Duodenal mucosa (tissue), 2 donors: ENCODE data around the gene PHKA2.

Experiments used
- H3K27ac ChIP-seq: one replicate; pipeline ENCODE4 v1.7.0; 2013; ENCODE audit warnings: low read depth, low read length
- H3K27me3 ChIP-seq, 2 donors: one replicate each; pipeline ENCODE4 v1.7.0; 2013; ENCODE audit warnings: low read length in 2 of 2, control low read depth in 1 of 2; ENCODE audit not compliant: insufficient read depth in 2 of 2, control insufficient read depth in 1 of 2
- H3K36me3 ChIP-seq, 2 donors: one replicate each; pipeline ENCODE4 v1.7.0; 2013; ENCODE audit warnings: low read length in 2 of 2, control low read depth in 1 of 2; ENCODE audit not compliant: insufficient read depth in 2 of 2, control insufficient read depth in 1 of 2
- H3K4me1 ChIP-seq, 2 donors: one replicate each; pipeline ENCODE4 v1.7.0; 2013; ENCODE audit warnings: low read length in 2 of 2, control low read depth in 1 of 2; ENCODE audit not compliant: insufficient read depth in 2 of 2, control insufficient read depth in 1 of 2
- H3K4me3 ChIP-seq, 2 donors: one replicate each; pipeline ENCODE4 v1.7.0; 2013; ENCODE audit warnings: low read length in 2 of 2, low read depth in 1 of 2
- H3K9ac ChIP-seq, 2 donors: one replicate each; pipeline ENCODE4 v1.7.0; 2013; ENCODE audit warnings: low read length in 2 of 2, low read depth in 1 of 2
- H3K9me3 ChIP-seq, 2 donors: one replicate each; pipeline ENCODE4 v1.7.0; 2013; ENCODE audit warnings: low read length in 2 of 2, control low read depth in 1 of 2; ENCODE audit not compliant: control insufficient read depth in 1 of 2

The PHKA2 gene

DNA sequence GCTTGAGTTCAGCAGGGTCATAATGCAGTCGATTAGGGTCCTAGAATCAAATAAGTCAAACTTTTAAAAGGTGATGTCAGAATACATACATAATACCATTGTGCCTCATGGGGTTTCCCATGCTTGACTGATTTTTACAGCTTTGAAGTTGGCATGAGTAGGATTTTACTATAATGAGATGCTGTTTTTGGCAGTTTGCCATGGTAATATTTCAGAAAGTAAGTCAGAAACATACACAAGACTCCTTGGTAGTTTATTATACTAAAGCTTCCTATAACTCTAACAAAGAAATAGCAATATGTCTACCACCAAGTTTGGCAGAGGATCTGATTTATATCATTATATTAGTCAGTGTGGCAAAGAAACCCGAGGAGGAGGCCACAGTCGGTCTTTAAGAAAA, 45.2 kb downstream of the PHKA2 start:
- peaks cover 3 to 5% of the 10 kb centered on the region in 2 donors for H3K4me1 ChIP-seq
- peaks cover 7 to 36% of the 10 kb centered on the region in 2 donors for H3K36me3 ChIP-seq
- no peak overlapping the region for H3K4me3 ChIP-seq
- H3K27me3 ChIP-seq, result no peaks in the 10 kb centered on the region
- H3K27ac ChIP-seq, result no peak overlapping the region
- H3K9ac ChIP-seq, result no peak overlapping the region
- no peaks in the 10 kb centered on the region for H3K9me3 ChIP-seq

- Histone ChIP-seq H3K27ac (no peak overlapping the region), H3K36me3 (peaks cover 7 to 32% of the 10 kb centered on the region in 2 donors), H3K9ac (no peak overlapping the region), H3K4me1 (peaks cover 4 to 5% of the 10 kb centered on the region in 2 donors), H3K9me3 (no peaks in the 10 kb centered on the region), H3K4me3 (no peak overlapping the region), H3K27me3 (no peaks in the 10 kb centered on the region)
These were observed 46.7 kb downstream of the PHKA2 start for GRCh38 chrX:18937173-18937572.

DNA sequence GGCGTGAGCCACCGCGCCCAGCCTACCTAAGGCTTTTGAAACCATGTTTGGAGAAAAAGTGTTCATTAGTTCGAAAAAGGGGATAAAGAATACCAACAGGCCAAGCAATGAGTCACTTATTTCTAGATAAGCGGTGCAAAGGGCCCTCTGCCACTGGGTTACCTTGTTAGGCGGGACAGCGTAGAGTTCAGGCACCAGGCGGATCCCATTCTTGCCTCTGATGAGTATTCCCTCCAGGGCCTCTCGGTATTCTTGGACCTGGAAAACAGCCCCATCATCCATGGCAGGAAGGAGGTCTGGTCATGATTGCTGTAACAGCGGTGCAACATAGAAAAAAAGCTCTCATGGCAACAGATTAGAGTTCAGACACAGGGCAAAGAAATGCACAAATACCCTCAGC, 48.0 kb downstream of the PHKA2 start:
- Histone ChIP-seq H3K9ac (no peak overlapping the region), H3K36me3 (peaks cover 5 to 29% of the 10 kb centered on the region in 2 donors), H3K27me3 (no peaks in the 10 kb centered on the region), H3K4me1 (peaks cover 4 to 5% of the 10 kb centered on the region in 2 donors), H3K9me3 (no peaks in the 10 kb centered on the region), H3K27ac (no peak overlapping the region), H3K4me3 (no peak overlapping the region)

DNA sequence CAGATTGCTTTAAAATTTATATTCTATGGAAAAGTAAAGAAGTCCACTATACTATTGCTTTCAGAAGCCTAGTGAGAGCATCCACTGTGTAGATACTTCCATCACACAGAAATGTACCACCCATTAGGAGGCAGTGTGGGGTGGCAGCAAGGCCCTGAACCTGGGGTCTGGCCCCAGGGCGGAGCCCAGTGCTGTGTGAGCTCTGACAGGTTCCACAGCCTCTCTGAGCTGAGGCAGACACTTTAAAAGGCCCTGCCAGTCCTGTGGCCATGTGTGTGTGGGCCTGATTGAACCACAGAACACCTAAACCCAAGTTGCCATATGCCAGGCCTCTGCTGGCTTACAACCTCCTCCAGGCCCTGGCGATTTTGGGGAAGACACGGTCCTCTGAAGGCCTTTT, 49.2 kb downstream of the PHKA2 start:
- no peaks in the 10 kb centered on the region for H3K27me3 ChIP-seq
- no peaks in the 10 kb centered on the region for H3K9me3 ChIP-seq
- no peak overlapping the region for H3K9ac ChIP-seq
- H3K4me3 ChIP-seq, result no peak overlapping the region
- peaks cover 4 to 5% of the 10 kb centered on the region in 2 donors for H3K4me1 ChIP-seq
- peaks cover 5 to 24% of the 10 kb centered on the region in 2 donors for H3K36me3 ChIP-seq
- no peak overlapping the region for H3K27ac ChIP-seq

- Histone ChIP-seq H3K27ac (no peak overlapping the region), H3K36me3 (peaks cover 5 to 26% of the 10 kb centered on the region in 2 donors), H3K4me3 (no peak overlapping the region), H3K4me1 (peaks cover 4 to 5% of the 10 kb centered on the region in 2 donors), H3K9ac (no peak overlapping the region), H3K9me3 (no peaks in the 10 kb centered on the region), H3K27me3 (no peaks in the 10 kb centered on the region)
These were observed 50.3 kb downstream of the PHKA2 start for GRCh38 chrX:18933617-18934016.

DNA sequence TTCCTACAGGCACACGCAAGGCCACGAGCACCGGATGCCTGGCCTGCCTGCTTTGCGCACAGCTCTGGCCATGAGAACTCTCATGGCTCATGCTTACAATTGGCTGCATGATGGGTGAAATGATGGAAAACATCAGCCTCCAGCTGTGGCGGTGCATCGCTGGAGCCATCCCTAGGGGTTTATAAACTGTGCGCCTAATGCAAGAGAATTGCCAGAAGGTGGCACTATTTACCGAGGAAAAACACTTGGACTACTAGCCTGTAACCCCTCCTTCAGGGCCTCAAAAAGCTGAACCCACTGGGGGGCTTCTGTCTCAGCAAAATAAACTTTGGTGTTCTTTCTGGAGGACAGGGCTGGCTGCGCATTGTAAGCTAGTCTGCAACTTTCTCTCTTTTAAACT, 51.9 kb downstream of the PHKA2 start:
- Histone ChIP-seq H3K27ac (no peak overlapping the region), H3K36me3 (peaks cover 5 to 27% of the 10 kb centered on the region in 2 donors), H3K4me3 (no peak overlapping the region), H3K27me3 (no peaks in the 10 kb centered on the region), H3K4me1 (peaks cover 4 to 5% of the 10 kb centered on the region in 2 donors), H3K9me3 (no peaks in the 10 kb centered on the region), H3K9ac (no peak overlapping the region)

DNA sequence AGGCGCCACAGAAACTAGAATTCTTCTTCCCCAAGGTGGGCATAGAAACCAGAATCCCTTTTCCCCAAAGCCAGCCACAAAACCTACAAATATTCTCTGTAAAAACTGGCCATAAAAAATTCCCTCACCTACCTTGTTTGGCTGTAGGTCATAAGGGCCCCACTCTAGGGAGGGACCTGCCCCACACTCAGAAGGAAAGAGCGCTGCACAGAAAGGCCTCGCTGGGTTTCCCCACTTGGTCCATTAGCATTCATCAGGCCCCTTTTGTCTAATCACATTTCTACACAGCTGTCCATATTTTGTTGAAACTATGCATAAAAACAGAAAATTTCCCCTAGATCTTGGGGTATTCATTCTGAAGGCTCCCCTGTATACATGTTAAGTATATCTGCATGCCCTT, 54.1 kb downstream of the PHKA2 start:
- Histone ChIP-seq H3K27ac (no peak overlapping the region), H3K4me1 (peaks cover 0 to 4% of the 10 kb centered on the region in 2 donors), H3K4me3 (no peak overlapping the region), H3K9ac (no peak overlapping the region), H3K9me3 (no peaks in the 10 kb centered on the region), H3K36me3 (peaks cover 7 to 41% of the 10 kb centered on the region in 2 donors), H3K27me3 (no peaks in the 10 kb centered on the region)

DNA sequence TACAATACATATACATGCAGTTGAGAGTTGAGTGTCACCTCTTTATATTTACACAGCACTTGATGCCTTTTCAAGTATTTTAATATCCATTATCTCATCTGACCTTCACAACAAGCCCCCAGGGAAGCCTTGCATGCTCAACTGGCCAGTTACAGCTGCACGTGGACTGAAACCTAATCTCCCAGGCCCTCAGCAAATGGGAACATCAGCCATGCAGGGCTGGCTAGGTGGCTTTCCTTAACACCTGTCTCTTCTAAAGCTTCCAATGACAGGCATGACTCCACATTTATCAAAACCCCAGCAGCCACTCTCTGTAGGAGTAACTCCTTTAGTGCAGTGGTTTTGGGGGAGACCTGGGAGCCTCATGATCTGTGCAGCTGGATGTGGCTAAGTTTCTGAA, 56.4 kb downstream of the PHKA2 start:
- H3K27ac ChIP-seq, result no peak overlapping the region
- H3K9me3 ChIP-seq, result no peaks in the 10 kb centered on the region
- H3K27me3 ChIP-seq, result no peaks in the 10 kb centered on the region
- no peak overlapping the region for H3K9ac ChIP-seq
- no peaks in the 10 kb centered on the region for H3K4me1 ChIP-seq
- no peak overlapping the region for H3K4me3 ChIP-seq
- peaks cover 13 to 47% of the 10 kb centered on the region in 2 donors for H3K36me3 ChIP-seq

GRCh38 chrX:18924507-18925088, 59.3 kb downstream of the PHKA2 start:
- H3K27me3 ChIP-seq, result no peaks in the 10 kb centered on the region
- H3K4me3 ChIP-seq, result no peak overlapping the region
- no peaks in the 10 kb centered on the region for H3K4me1 ChIP-seq
- H3K9me3 ChIP-seq, result no peaks in the 10 kb centered on the region
- peaks cover 9 to 39% of the 10 kb centered on the region in 2 donors for H3K36me3 ChIP-seq
- no peak overlapping the region for H3K27ac ChIP-seq
- H3K9ac ChIP-seq, result no peak overlapping the region

- H3K36me3 ChIP-seq, result peaks cover 17 to 28% of the 10 kb centered on the region in 2 donors
These were observed 63.3 kb downstream of the PHKA2 start for GRCh38 chrX:18920566-18920965.

More at GRCh38 chrX:18920566-18920965, 63.3 kb downstream of the PHKA2 start:
- H3K9me3 ChIP-seq, result no peaks in the 10 kb centered on the region
- no peak overlapping the region for H3K4me3 ChIP-seq
- H3K4me1 ChIP-seq, result no peaks in the 10 kb centered on the region
- H3K27ac ChIP-seq, result no peak overlapping the region
- H3K9ac ChIP-seq, result no peak overlapping the region
- no peaks in the 10 kb centered on the region for H3K27me3 ChIP-seq
